Measurements from ENCODE around the gene TPCN1. TPM values are rescaled to one million over a fixed set of nuclear protein-coding genes. Genes with fewer than 3 reads are reported as not detected.

Gene TPCN1
- total RNA-seq, 1 experiment from 2014 or later = 19.0 TPM

DNA sequence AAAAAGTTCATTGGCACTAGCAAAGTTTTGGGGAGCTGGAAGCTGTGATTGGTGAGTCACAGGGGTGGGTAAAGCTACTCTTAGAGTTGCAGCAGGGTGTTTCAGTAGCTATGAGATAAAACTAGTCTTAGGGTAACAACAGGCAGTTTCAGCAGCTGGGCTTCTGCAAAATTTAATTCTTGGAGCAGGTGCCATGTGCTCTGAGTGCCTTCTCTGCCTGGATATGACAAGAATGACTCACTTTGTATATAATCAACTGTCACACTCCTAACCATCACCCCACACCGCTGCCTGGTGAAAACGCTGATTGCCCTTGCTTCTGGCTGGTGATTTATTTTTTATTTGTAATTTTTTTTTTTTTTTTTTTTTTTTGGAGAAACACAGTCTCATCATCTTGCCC, 126.6 kb downstream of the TPCN1 start:
- CTCF ChIA-PET = interaction anchor here (0.6 kb wide), 1 partner anchor 31 kb away, joined by 4 read pairs; no protein-coding TSS in a partner anchor
- H3K79me2 ChIP-seq (ENCODE audit: low read length) = no peaks in the 10 kb centered on the region
- no TSS peak for BruUV-seq (replicated peaks)
- no peak overlapping the region for H2AFZ ChIP-seq (ENCODE audit: low read length)
- TF ChIP-seq, protein P1, sequence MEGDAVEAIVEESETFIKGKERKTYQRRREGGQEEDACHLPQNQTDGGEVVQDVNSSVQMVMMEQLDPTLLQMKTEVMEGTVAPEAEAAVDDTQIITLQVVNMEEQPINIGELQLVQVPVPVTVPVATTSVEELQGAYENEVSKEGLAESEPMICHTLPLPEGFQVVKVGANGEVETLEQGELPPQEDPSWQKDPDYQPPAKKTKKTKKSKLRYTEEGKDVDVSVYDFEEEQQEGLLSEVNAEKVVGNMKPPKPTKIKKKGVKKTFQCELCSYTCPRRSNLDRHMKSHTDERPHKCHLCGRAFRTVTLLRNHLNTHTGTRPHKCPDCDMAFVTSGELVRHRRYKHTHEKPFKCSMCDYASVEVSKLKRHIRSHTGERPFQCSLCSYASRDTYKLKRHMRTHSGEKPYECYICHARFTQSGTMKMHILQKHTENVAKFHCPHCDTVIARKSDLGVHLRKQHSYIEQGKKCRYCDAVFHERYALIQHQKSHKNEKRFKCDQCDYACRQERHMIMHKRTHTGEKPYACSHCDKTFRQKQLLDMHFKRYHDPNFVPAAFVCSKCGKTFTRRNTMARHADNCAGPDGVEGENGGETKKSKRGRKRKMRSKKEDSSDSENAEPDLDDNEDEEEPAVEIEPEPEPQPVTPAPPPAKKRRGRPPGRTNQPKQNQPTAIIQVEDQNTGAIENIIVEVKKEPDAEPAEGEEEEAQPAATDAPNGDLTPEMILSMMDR (conservative IDR thresholded peaks at IDR 0.05; ENCODE audit: low read depth, low read length) = no peak
- no peak for TF ChIP-seq EZH2phosphoT487 (IDR thresholded peaks at IDR 0.05; ENCODE audit: borderline replicate concordance, low read length)
- TF ChIP-seq EZH2 (IDR thresholded peaks at IDR 0.05; ENCODE audit: low read length, unreplicated experiment) = no peak
- DNase-seq (no peak), ATAC-seq (no peak)
- H3K4me1 ChIP-seq (ENCODE audit: insufficient read depth, low read length) = no peaks in the 10 kb centered on the region
- intact Hi-C loops (cut with micrococcal nuclease) = no loop called here
- H3K27ac ChIP-seq (ENCODE audit: low read length) = no peak overlapping the region
- H3K9me3 ChIP-seq (ENCODE audit: low read length) = no peaks in the 10 kb centered on the region
- no peaks in the 10 kb centered on the region for H3F3A ChIP-seq (ENCODE audit: low read length, unreplicated experiment)
- H3K27me3 ChIP-seq (ENCODE audit: low read length) = no peaks in the 10 kb centered on the region
- H4K20me1 ChIP-seq (ENCODE audit: low read length) = no peaks in the 10 kb centered on the region
- H3K4me2 ChIP-seq (ENCODE audit: low read length) = no peak overlapping the region
- POLR2A ChIA-PET (ENCODE audit: unreplicated experiment) = no interaction called here
- H3K9me2 ChIP-seq (replicated peaks; ENCODE audit: low read length) = no peaks in the 10 kb centered on the region
- H3K9ac ChIP-seq (ENCODE audit: low read length) = no peak overlapping the region
- H3K36me3 ChIP-seq (ENCODE audit: low read depth, low read length) = no peaks in the 10 kb centered on the region
- no peak overlapping the region for H3K4me3 ChIP-seq (ENCODE audit: low read length)

Small RNA genes lying within 50 kb of the gene (microRNA-seq; reads per million reads assigned to microRNA genes)
- not detected for gene MIR6762 (ENCODE audit: unreplicated experiment)

Other genes with a start within 250 kb of the TPCN1 start
- gene OAS2, start 242.9 kb upstream of the TPCN1 start, total RNA-seq (2014; rRNA removed) = 5.8 and 10.5 TPM in 2 replicates
- not detected in 2 replicates for gene DTX1, start 164.7 kb upstream of the TPCN1 start, total RNA-seq (2014; rRNA removed)
- gene RASAL1, start 85.7 kb upstream of the TPCN1 start, total RNA-seq (2014; rRNA removed) = 0.66 and 0.69 TPM in 2 replicates
- gene CFAP73, start 71.7 kb upstream of the TPCN1 start, total RNA-seq (2014; rRNA removed) = not detected in 2 replicates
- 158 and 309 TPM in 2 replicates for gene DDX54, start 36.0 kb upstream of the TPCN1 start, total RNA-seq (2014; rRNA removed)
- 66.8 and 71.6 TPM in 2 replicates for gene RITA1, start 35.7 kb upstream of the TPCN1 start, total RNA-seq (2014; rRNA removed)
- gene SLC8B1, start 113.6 kb downstream of the TPCN1 start, total RNA-seq (2014; rRNA removed) = 34.1 and 50.2 TPM in 2 replicates
- gene PLBD2, start 137.1 kb downstream of the TPCN1 start, total RNA-seq (2014; rRNA removed) = 18.8 and 38.1 TPM in 2 replicates
- gene SDS, start 182.4 kb downstream of the TPCN1 start, total RNA-seq (2014; rRNA removed) = not detected in 2 replicates
- gene SDSL, start 200.9 kb downstream of the TPCN1 start, total RNA-seq (2014; rRNA removed) = 14.0 and 19.9 TPM in 2 replicates

Data from PC-3 (cell line).